ENCODE results near the gene RNF223. TPM values are rescaled to one million over a fixed set of nuclear protein-coding genes. Genes with fewer than 3 reads are reported as not detected.

RNF223 gene
- total and polyA plus RNA-seq, 2 of the 13 experiments (the other 11 are each of a cell fraction or from before 2014, with no cell fraction given): 0.03 TPM; not detected in 1

DNA sequence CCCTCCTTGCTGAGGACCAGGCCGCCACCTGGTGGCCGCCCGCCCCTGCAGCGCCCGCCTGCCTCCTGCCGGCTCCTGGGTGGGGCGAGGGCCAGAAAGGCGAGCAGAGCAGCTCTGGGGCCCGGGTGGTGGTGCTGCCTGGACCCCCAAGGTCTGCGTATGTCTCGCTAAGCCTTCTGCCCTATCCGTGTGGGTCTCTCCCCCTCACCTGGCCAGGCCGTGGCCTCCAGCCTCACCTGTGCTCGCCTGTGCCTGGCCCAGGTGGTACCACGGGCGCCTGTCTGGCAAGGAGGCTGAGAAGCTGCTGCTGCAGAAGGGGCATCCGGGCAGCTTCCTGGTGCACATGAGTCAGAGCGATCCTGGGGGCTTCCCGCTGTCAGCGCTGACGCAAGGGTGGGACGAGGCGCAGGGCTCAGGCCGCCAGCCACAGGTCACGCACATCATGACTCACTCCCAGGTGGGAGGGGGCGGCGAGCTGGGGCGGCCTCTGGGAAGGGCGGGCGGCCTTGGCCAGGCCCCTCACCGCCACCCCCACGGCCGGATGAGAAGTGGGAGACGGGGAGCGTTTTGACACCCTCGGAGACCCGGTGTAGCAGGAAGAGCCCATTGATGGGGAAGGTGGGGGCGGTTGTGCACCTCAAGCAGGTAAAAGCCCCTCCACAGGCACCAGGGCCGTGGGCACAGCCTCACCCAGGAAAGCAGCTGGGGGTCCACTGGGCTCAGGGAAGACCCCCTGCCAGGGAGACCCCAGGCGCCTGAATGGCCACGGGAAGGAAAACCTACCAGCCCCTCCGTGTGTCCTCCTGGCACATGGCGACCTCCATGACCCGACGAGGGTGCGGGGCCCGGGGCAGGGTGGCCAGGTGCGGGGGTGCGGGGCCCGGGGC lies 9.9 kb downstream of the RNF223 start (continued):
- TF ChIP-seq AHDC1 (CRISPR knock-in tag; IDR thresholded peaks at IDR 0.05; ENCODE audit: borderline replicate concordance) (no peak), ZFP62 (CRISPR knock-in tag; IDR thresholded peaks at IDR 0.05) (no peak), CENPT (CRISPR knock-in tag; IDR thresholded peaks at IDR 0.05; ENCODE audit: low read depth) (no peak), ZNF510 (CRISPR knock-in tag; IDR thresholded peaks at IDR 0.05; ENCODE audit: low read depth) (0 out of 2 replicates have a peak, but pooled peaks have one; percentile 71), KLF9 (CRISPR knock-in tag; IDR thresholded peaks at IDR 0.05; ENCODE audit: low read depth) (no peak), KDM3A (CRISPR knock-in tag; IDR thresholded peaks at IDR 0.05; ENCODE audit: low read depth) (peak; percentile 47; the same call in 1 of the 2 replicates), TRAFD1 (CRISPR knock-in tag; IDR thresholded peaks at IDR 0.05; ENCODE audit: borderline replicate concordance) (no peak), RORA (CRISPR knock-in tag; IDR thresholded peaks at IDR 0.05) (no peak), KLF15 (CRISPR knock-in tag; IDR thresholded peaks at IDR 0.05; ENCODE audit: borderline replicate concordance) (no peak), ZNF670 (CRISPR knock-in tag; IDR thresholded peaks at IDR 0.05; ENCODE audit: borderline replicate concordance) (peak; percentile 83)
- TF ChIP-seq, protein P1, sequence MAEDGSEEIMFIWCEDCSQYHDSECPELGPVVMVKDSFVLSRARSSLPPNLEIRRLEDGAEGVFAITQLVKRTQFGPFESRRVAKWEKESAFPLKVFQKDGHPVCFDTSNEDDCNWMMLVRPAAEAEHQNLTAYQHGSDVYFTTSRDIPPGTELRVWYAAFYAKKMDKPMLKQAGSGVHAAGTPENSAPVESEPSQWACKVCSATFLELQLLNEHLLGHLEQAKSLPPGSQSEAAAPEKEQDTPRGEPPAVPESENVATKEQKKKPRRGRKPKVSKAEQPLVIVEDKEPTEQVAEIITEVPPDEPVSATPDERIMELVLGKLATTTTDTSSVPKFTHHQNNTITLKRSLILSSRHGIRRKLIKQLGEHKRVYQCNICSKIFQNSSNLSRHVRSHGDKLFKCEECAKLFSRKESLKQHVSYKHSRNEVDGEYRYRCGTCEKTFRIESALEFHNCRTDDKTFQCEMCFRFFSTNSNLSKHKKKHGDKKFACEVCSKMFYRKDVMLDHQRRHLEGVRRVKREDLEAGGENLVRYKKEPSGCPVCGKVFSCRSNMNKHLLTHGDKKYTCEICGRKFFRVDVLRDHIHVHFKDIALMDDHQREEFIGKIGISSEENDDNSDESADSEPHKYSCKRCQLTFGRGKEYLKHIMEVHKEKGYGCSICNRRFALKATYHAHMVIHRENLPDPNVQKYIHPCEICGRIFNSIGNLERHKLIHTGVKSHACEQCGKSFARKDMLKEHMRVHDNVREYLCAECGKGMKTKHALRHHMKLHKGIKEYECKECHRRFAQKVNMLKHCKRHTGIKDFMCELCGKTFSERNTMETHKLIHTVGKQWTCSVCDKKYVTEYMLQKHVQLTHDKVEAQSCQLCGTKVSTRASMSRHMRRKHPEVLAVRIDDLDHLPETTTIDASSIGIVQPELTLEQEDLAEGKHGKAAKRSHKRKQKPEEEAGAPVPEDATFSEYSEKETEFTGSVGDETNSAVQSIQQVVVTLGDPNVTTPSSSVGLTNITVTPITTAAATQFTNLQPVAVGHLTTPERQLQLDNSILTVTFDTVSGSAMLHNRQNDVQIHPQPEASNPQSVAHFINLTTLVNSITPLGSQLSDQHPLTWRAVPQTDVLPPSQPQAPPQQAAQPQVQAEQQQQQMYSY (CRISPR knock-in tag; IDR thresholded peaks at IDR 0.05): no peak
- TF ChIP-seq, protein P2, sequence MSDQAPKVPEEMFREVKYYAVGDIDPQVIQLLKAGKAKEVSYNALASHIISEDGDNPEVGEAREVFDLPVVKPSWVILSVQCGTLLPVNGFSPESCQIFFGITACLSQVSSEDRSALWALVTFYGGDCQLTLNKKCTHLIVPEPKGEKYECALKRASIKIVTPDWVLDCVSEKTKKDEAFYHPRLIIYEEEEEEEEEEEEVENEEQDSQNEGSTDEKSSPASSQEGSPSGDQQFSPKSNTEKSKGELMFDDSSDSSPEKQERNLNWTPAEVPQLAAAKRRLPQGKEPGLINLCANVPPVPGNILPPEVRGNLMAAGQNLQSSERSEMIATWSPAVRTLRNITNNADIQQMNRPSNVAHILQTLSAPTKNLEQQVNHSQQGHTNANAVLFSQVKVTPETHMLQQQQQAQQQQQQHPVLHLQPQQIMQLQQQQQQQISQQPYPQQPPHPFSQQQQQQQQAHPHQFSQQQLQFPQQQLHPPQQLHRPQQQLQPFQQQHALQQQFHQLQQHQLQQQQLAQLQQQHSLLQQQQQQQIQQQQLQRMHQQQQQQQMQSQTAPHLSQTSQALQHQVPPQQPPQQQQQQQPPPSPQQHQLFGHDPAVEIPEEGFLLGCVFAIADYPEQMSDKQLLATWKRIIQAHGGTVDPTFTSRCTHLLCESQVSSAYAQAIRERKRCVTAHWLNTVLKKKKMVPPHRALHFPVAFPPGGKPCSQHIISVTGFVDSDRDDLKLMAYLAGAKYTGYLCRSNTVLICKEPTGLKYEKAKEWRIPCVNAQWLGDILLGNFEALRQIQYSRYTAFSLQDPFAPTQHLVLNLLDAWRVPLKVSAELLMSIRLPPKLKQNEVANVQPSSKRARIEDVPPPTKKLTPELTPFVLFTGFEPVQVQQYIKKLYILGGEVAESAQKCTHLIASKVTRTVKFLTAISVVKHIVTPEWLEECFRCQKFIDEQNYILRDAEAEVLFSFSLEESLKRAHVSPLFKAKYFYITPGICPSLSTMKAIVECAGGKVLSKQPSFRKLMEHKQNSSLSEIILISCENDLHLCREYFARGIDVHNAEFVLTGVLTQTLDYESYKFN (CRISPR knock-in tag; conservative IDR thresholded peaks at IDR 0.05): peak; percentile 78

All from HepG2 (cell line).